Hepatocyte (in vitro differentiated cells): Measurements from ENCODE around the gene RBFOX2. TPM values are rescaled to one million over a fixed set of nuclear protein-coding genes. Genes with fewer than 3 reads are reported as not detected.

Source experiments
- DNase-seq: peaks from one replicate; pipeline ENCODE4 v3.0.0-alpha.2; 2016; ENCODE audit warnings: low spot score
- H2AFZ ChIP-seq: fragments of 200-600 bp; sonication (generic); 2 replicates; pipeline ENCODE4 v1.6.0; 2016; ENCODE audit warnings: antibody characterized with exemption, mild to moderate bottlenecking
- H3K27ac ChIP-seq: fragments of 200-600 bp; sonication (generic); 2 replicates; pipeline ENCODE4 v1.5.1; 2016; ENCODE audit warnings: mild to moderate bottlenecking
- H3K27me3 ChIP-seq: fragments of 200-600 bp; sonication (generic); 2 replicates; pipeline ENCODE4 v1.6.1; 2016
- H3K36me3 ChIP-seq: fragments of 200-600 bp; sonication (generic); replicated peaks from 2 replicates; pipeline ENCODE4 v1.5.1; 2016; ENCODE audit warnings: low read depth; ENCODE audit not compliant: insufficient read depth
- H3K4me1 ChIP-seq: fragments of 200-600 bp; sonication (generic); 2 replicates; pipeline ENCODE4 v1.5.1; 2016; ENCODE audit warnings: mild to moderate bottlenecking, moderate library complexity; ENCODE audit not compliant: insufficient read depth
- H3K4me2 ChIP-seq: fragments of 200-600 bp; sonication (generic); 2 replicates; pipeline ENCODE4 v1.6.0; 2016
- H3K4me3 ChIP-seq: fragments of 200-600 bp; sonication (generic); 2 replicates; pipeline ENCODE4 v1.5.1; 2016; ENCODE audit warnings: mild to moderate bottlenecking
- H3K79me2 ChIP-seq: fragments of 200-600 bp; sonication (generic); 2 replicates; pipeline ENCODE4 v1.6.0; 2017; ENCODE audit warnings: mild to moderate bottlenecking
- H3K9me2 ChIP-seq: fragments of 200-600 bp; sonication (generic); replicated peaks from 2 replicates; pipeline ENCODE4 v1.6.0; 2017; ENCODE audit warnings: mild to moderate bottlenecking; ENCODE audit not compliant: insufficient read depth
- H3K9me3 ChIP-seq: fragments of 200-600 bp; sonication (generic); 2 replicates; pipeline ENCODE4 v1.5.1; 2016; ENCODE audit warnings: low read depth, mild to moderate bottlenecking
- H4K20me1 ChIP-seq: fragments of 200-600 bp; sonication (generic); 2 replicates; pipeline ENCODE4 v1.6.0; 2016; ENCODE audit warnings: mild to moderate bottlenecking; ENCODE audit not compliant: insufficient read depth, poor library complexity, severe bottlenecking
- CTCF ChIP-seq: fragments of 200-600 bp; sonication (generic); IDR thresholded peaks from 2 replicates; pipeline ENCODE4 v1.5.1; 2016; ENCODE audit warnings: antibody characterized with exemption, mild to moderate bottlenecking; ENCODE audit not compliant: poor library complexity
- EZH2 ChIP-seq: fragments of 200-600 bp; sonication (generic); IDR thresholded peaks from 2 replicates; pipeline ENCODE4 v1.6.1; 2016; ENCODE audit warnings: antibody characterized with exemption, mild to moderate bottlenecking, borderline replicate concordance
- EZH2phosphoT487 ChIP-seq: fragments of 200-600 bp; sonication (generic); IDR thresholded peaks from one replicate; pipeline ENCODE4 v1.6.1; 2018; ENCODE audit warnings: antibody characterized with exemption, mild to moderate bottlenecking, low read depth, moderate library complexity; ENCODE audit not compliant: unreplicated experiment, severe bottlenecking
- WGBS: methylation state at CpG from one replicate; pipeline ENCODE4 v1.1.6; 2016; ENCODE audit warnings: low lambda C conversion rate; ENCODE audit errors: missing lambda C conversion rate; 5-methylcytosine and 5-hydroxymethylcytosine counted together
- polyA plus RNA-seq: library from polyadenylated mRNA; unstranded; fragments of >200 nt; fragmentation: Nextera tagmentation; extraction: Ambion mirVana; gene quantifications from 2 replicates; pipeline ENCODE4 v1.2.1, GENCODE V29; 2016
- total RNA-seq: library from RNA; depleted of rRNA; stranded (reverse); fragments of >200 nt; gene quantifications from 2 replicates; pipeline ENCODE4 v1.2.3, GENCODE V29; 2014

The RBFOX2 gene
- total and polyA plus RNA-seq, 2 experiments from 2014 or later, result 76.7 to 133 TPM

- no peak for TF ChIP-seq EZH2
- no peak for TF ChIP-seq CTCF
- no peak for TF ChIP-seq EZH2phosphoT487
- Histone ChIP-seq H3K9me2 (no peaks in the 10 kb centered on the region), H2AFZ (no peak overlapping the region), H3K79me2 (peaks cover 70% of the 10 kb centered on the region), H3K4me2 (no peak overlapping the region), H3K27ac (no peak overlapping the region), H3K27me3 (no peaks in the 10 kb centered on the region), H3K9me3 (no peaks in the 10 kb centered on the region), H3K4me1 (no peaks in the 10 kb centered on the region), H4K20me1 (peaks cover 16% of the 10 kb centered on the region), H3K4me3 (no peak overlapping the region), H3K36me3 (no peaks in the 10 kb centered on the region)
- DNase-seq, result no peak
- over 99% methylated on average over 3 of the region's 3 CpGs for WGBS
These were observed 155.2 kb downstream of the RBFOX2 start for GRCh38 chr22:35873426-35873825.

GRCh38 chr22:35872451-35872850 is 156.2 kb downstream of the RBFOX2 start:
- no peaks in the 10 kb centered on the region for H3K4me1 ChIP-seq
- no peaks in the 10 kb centered on the region for H3K9me2 ChIP-seq
- no peaks in the 10 kb centered on the region for H3K36me3 ChIP-seq
- no peaks in the 10 kb centered on the region for H3K27me3 ChIP-seq
- H3K27ac ChIP-seq, result no peak overlapping the region
- 91% methylated on average over 13 of the region's 13 CpGs for WGBS
- no peak for TF ChIP-seq EZH2phosphoT487
- no peak for TF ChIP-seq CTCF
- TF ChIP-seq EZH2, result no peak
- H3K4me2 ChIP-seq, result no peak overlapping the region
- DNase-seq, result no peak
- no peak overlapping the region for H2AFZ ChIP-seq
- peaks cover 7% of the 10 kb centered on the region for H4K20me1 ChIP-seq
- H3K79me2 ChIP-seq, result peaks cover 80% of the 10 kb centered on the region
- H3K9me3 ChIP-seq, result no peaks in the 10 kb centered on the region
- H3K4me3 ChIP-seq, result no peak overlapping the region

GRCh38 chr22:35870517-35871293 is 157.9 kb downstream of the RBFOX2 start:
- no peak overlapping the region for H3K4me3 ChIP-seq
- H3K4me1 ChIP-seq, result no peaks in the 10 kb centered on the region
- TF ChIP-seq EZH2 (no peak), EZH2phosphoT487 (no peak), CTCF (no peak)
- H3K36me3 ChIP-seq, result no peaks in the 10 kb centered on the region
- H4K20me1 ChIP-seq, result peaks cover 10% of the 10 kb centered on the region
- 93% methylated on average over 3 of the region's 3 CpGs for WGBS
- H3K79me2 ChIP-seq, result peaks cover 90% of the 10 kb centered on the region
- no peak overlapping the region for H3K27ac ChIP-seq
- no peaks in the 10 kb centered on the region for H3K27me3 ChIP-seq
- no peaks in the 10 kb centered on the region for H3K9me3 ChIP-seq
- DNase-seq, result no peak
- no peak overlapping the region for H3K4me2 ChIP-seq
- H2AFZ ChIP-seq, result no peak overlapping the region
- no peaks in the 10 kb centered on the region for H3K9me2 ChIP-seq
